Thoracic aorta (tissue), 2 donors: ENCODE data around the gene TTC9. TPM values are rescaled to one million over a fixed set of nuclear protein-coding genes. Genes with fewer than 3 reads are reported as not detected.

ENCODE experiments used
- ATAC-seq: fragments of 150-250 bp; one replicate; pipeline ENCODE4 v1.8.0; 2017; ENCODE audit warnings: low read depth; ENCODE audit not compliant: insufficient number of reproducible peaks, low FRiP score
- DNase-seq: peaks from one replicate; pipeline ENCODE4 v3.0.0-alpha.2; 2020; ENCODE audit warnings: low spot score
- H3K27ac ChIP-seq, 2 donors: fragments of 200-600 bp; sonication (generic); 1 replicate in 1 of 2; 2 replicates in 1 of 2; pipeline ENCODE4 v1.5.1; 2016; ENCODE audit warnings: mild to moderate bottlenecking in 2 of 2, moderate library complexity in 2 of 2
- H3K27me3 ChIP-seq: fragments of 200-600 bp; sonication (generic); replicated peaks from 2 replicates; pipeline ENCODE4 v1.6.0; 2016; ENCODE audit warnings: mild to moderate bottlenecking; ENCODE audit not compliant: insufficient read depth
- H3K36me3 ChIP-seq: fragments of 200-600 bp; sonication (generic); one replicate; pipeline ENCODE4 v1.5.1; 2016
- H3K4me1 ChIP-seq, 2 donors: fragments of 200-600 bp; sonication (generic); 1 replicate in 1 of 2; 2 replicates in 1 of 2; pipeline versions ENCODE4 v1.5.1 to v1.6.0; 2016; ENCODE audit warnings: low read depth in 2 of 2, mild to moderate bottlenecking in 1 of 2; ENCODE audit not compliant: control insufficient read depth in 1 of 2
- H3K4me3 ChIP-seq: fragments of 200-600 bp; sonication (generic); 2 replicates; pipeline ENCODE4 v1.5.1; 2016; ENCODE audit warnings: mild to moderate bottlenecking
- H3K9me3 ChIP-seq: fragments of 200-600 bp; sonication (generic); 2 replicates; pipeline ENCODE4 v1.5.1; 2016
- total RNA-seq, 2 donors: library from RNA; depleted of rRNA; stranded (reverse); fragments of >200 nt; gene quantifications; one replicate each; pipeline versions ENCODE4 v1.1.0 to v1.2.3, GENCODE V29; 2016
- TF ChIP-seq, protein P1 (sequence below): fragments of 200-600 bp; sonication (generic); IDR thresholded peaks from one replicate; pipeline ENCODE4 v1.5.1; 2019; ENCODE audit warnings: antibody characterized with exemption

Gene TTC9
- total RNA-seq, 2 donors from 2014 or later: 2.0 to 4.7 TPM

DNA sequence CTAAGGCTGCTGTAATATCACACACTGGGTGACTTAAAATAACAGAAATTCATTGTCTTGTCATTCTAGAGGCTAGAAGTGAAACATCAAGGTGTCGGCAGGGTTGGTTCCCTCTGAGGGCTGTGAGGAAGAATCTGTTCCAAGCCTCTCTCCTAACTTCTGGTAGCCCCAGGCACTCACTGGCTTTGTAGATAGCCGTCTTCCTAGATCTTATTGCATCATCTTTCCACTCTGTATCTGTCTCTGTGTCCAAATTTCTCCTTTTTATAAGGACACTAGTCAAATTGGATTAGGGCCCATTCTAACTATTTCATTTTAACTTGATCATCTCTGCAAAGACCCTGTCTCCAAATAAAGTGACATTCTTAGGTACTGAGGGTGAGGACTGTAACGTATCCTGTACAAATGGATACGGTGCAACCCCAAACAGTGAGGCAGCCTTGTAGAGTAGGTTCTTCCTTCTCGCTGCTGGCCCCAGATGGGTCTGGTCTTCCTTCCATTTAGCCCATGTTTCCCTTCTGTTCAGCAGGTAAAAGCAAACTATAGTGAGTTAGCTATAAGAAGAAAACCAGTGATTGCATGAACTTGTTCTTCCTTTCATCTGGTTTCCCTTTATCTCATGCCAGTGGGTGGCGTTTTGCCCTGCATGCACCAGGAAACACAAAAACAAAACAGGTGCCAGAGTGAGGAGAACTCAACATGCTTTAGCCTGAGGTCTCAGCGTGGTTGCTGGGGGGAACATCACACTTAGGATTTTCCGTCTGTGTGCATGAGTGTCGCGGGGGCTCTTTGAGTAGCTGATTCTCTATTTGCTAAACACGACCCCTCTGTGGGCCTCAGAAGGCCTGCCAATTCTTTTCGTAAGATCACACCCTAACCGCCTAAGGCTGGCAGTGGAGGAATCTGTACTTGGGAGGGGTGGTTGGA is 19.5 kb downstream of the TTC9 start:
- ATAC-seq (no peak), DNase-seq (no peak)
- Histone ChIP-seq H3K4me1 (peaks cover 6 to 9% of the 10 kb centered on the region in 2 donors), H3K9me3 (no peaks in the 10 kb centered on the region), H3K27ac (no peak overlapping the region), H3K27me3 (no peaks in the 10 kb centered on the region), H3K36me3 (no peaks in the 10 kb centered on the region), H3K4me3 (no peak overlapping the region)
- TF ChIP-seq, protein P1, sequence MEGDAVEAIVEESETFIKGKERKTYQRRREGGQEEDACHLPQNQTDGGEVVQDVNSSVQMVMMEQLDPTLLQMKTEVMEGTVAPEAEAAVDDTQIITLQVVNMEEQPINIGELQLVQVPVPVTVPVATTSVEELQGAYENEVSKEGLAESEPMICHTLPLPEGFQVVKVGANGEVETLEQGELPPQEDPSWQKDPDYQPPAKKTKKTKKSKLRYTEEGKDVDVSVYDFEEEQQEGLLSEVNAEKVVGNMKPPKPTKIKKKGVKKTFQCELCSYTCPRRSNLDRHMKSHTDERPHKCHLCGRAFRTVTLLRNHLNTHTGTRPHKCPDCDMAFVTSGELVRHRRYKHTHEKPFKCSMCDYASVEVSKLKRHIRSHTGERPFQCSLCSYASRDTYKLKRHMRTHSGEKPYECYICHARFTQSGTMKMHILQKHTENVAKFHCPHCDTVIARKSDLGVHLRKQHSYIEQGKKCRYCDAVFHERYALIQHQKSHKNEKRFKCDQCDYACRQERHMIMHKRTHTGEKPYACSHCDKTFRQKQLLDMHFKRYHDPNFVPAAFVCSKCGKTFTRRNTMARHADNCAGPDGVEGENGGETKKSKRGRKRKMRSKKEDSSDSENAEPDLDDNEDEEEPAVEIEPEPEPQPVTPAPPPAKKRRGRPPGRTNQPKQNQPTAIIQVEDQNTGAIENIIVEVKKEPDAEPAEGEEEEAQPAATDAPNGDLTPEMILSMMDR: no peak

DNA sequence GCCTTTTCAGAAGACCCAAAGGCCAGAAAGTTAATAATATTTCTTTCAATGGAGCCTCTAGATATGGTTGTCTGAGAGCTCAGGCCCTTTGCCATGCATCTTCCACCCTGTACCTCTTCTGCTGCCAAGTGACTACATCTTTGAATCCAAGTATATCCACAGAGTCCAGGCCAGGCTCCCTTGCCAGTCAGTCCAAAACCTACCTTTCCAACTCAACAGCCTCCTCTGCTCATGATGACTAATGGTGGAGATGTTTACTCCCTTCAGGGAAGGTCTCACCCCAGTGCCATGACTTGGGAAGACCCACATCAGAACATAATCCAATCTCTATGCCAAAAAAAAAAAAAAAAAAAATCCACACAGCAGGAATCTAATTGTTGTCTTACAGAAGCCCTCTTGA is 20.4 kb downstream of the TTC9 start:
- no peak for ATAC-seq
- Histone ChIP-seq H3K27ac (no peak overlapping the region), H3K4me1 (peaks cover 6 to 9% of the 10 kb centered on the region in 2 donors), H3K9me3 (no peaks in the 10 kb centered on the region), H3K27me3 (no peaks in the 10 kb centered on the region), H3K36me3 (no peaks in the 10 kb centered on the region), H3K4me3 (no peak overlapping the region)
- TF ChIP-seq, protein P1: no peak
- DNase-seq: no peak

GRCh38 chr14:70662816-70663215 is 21.1 kb downstream of the TTC9 start:
- H3K9me3 ChIP-seq: no peaks in the 10 kb centered on the region
- DNase-seq (no peak), ATAC-seq (no peak)
- no peaks in the 10 kb centered on the region for H3K27me3 ChIP-seq
- TF ChIP-seq, protein P1: no peak
- peak overlapping the region in 1 of 2 donors; percentile 38 for H3K27ac ChIP-seq
- peaks cover 6 to 9% of the 10 kb centered on the region in 2 donors for H3K4me1 ChIP-seq
- H3K36me3 ChIP-seq: no peaks in the 10 kb centered on the region
- H3K4me3 ChIP-seq: no peak overlapping the region

DNA sequence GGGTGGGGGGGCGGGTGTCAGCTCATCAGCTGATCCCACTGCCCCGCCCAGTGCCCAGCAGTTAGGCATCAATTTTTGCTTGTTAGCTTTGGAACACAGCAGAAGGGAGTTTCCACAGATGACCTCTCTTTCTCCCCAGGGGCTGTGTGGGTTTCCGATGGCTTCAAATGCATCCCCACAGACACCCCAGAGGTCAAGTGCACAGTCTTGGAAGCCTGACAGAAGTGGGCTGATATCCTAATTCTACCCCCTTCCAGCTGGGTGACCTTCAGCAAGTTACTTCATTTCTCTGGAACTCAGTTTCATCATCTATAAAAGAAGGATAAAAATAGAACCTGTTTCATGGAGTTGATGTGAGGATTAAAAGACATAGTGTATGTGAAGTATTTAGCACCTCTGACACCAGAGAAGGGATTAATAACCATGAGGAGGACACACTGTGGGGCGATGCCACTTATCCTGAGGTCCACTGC is 22.0 kb downstream of the TTC9 start:
- TF ChIP-seq, protein P1: no peak
- H3K36me3 ChIP-seq: no peaks in the 10 kb centered on the region
- H3K4me1 ChIP-seq: peaks cover 6 to 9% of the 10 kb centered on the region in 2 donors
- peak overlapping the region in 1 of 2 donors; percentile 30 for H3K27ac ChIP-seq
- DNase-seq (no peak), ATAC-seq (no peak)
- no peaks in the 10 kb centered on the region for H3K9me3 ChIP-seq
- no peaks in the 10 kb centered on the region for H3K27me3 ChIP-seq
- H3K4me3 ChIP-seq: no peak overlapping the region

DNA sequence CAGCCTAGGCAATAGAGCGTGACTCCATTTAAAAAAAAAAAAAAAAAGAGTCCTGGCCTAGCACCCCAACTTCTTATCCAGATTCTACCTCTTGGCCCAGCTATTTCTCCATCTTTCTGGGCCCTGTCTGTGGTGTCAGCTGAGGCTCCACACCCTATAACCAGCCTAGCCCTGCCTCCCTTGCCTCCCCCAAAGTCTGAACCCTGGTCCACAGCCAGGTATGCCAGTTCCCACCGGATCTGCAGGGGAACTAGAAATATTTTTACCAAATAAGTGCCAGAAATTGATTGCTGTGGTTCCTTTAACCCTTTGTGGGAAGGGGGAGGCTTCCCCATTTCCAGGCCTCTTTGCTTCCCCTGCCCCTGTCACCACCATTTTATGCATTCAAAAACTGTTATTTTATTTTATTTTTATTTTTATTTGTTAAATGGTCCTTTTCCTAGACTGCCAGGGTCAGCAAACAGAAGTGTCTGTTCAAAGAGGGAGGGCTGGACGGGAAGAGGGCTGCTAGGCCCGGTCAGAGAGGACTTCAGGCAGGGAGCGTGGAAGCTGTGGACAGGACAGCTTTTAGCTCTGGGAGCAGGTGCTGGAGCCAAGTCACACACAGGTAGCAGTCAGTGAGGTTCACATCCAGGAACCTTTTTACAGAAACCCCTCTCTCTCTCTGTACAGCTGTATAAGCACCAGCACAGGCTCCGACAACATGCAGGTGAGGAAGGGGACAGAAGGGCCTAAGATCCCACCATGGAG is 23.2 kb downstream of the TTC9 start:
- H3K9me3 ChIP-seq: no peaks in the 10 kb centered on the region
- no peak for DNase-seq
- TF ChIP-seq, protein P1: no peak
- H3K27ac ChIP-seq: no peak overlapping the region
- no peak for ATAC-seq
- peaks cover 6 to 9% of the 10 kb centered on the region in 2 donors for H3K4me1 ChIP-seq
- no peak overlapping the region for H3K4me3 ChIP-seq
- H3K27me3 ChIP-seq: no peaks in the 10 kb centered on the region
- no peaks in the 10 kb centered on the region for H3K36me3 ChIP-seq
